HUES48 (cell line): ENCODE data around the gene KCNB1.

Source experiments
- H3K27ac ChIP-seq: one replicate; pipeline ENCODE4 v1.7.0; 2013; ENCODE audit warnings: low read depth, low read length, inconsistent platforms
- H3K27me3 ChIP-seq: 2 replicates; pipeline ENCODE4 v1.6.1; 2013; ENCODE audit warnings: mild to moderate bottlenecking, low read length; ENCODE audit not compliant: control insufficient read depth, insufficient read depth
- H3K36me3 ChIP-seq: 2 replicates; pipeline ENCODE4 v1.6.1; 2013; ENCODE audit warnings: low read length; ENCODE audit not compliant: control insufficient read depth, insufficient read depth
- H3K4me1 ChIP-seq: 2 replicates; pipeline ENCODE4 v1.6.1; 2013; ENCODE audit warnings: mild to moderate bottlenecking, low read length; ENCODE audit not compliant: control insufficient read depth, insufficient read depth
- H3K4me3 ChIP-seq: 2 replicates; pipeline ENCODE4 v1.5.1; 2013; ENCODE audit warnings: mild to moderate bottlenecking, low read depth, low read length
- H3K9ac ChIP-seq: 2 replicates; pipeline ENCODE4 v1.6.1; 2013; ENCODE audit warnings: mild to moderate bottlenecking, low read depth, low read length, moderate library complexity
- H3K9me3 ChIP-seq: 2 replicates; pipeline ENCODE4 v1.6.1; 2013; ENCODE audit warnings: low read length; ENCODE audit not compliant: control insufficient read depth, insufficient read depth

The KCNB1 gene

DNA sequence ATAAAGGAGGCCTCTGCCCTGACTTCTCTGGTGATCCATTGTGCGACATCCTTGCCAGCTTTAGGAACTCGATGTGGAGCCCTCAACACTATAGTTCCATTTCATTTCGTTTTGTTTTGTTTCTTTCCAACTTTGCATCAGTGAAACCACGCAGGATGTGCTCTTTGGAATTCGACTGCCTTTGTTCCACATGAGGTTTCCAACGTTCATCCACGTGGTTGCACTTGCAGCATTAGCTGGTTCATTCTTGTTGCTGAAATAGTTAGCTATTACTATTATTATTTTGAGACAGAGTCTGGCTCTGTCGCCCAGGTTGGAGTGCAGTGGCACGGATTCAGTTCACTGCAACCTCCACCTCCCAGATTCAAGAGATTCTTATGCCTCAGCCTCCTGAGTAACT lies 143.3 kb downstream of the KCNB1 start:
- no peaks in the 10 kb centered on the region for H3K27me3 ChIP-seq
- no peaks in the 10 kb centered on the region for H3K9me3 ChIP-seq
- no peak overlapping the region for H3K27ac ChIP-seq
- no peaks in the 10 kb centered on the region for H3K36me3 ChIP-seq
- no peak overlapping the region for H3K4me3 ChIP-seq
- H3K9ac ChIP-seq = no peak overlapping the region
- no peaks in the 10 kb centered on the region for H3K4me1 ChIP-seq

DNA sequence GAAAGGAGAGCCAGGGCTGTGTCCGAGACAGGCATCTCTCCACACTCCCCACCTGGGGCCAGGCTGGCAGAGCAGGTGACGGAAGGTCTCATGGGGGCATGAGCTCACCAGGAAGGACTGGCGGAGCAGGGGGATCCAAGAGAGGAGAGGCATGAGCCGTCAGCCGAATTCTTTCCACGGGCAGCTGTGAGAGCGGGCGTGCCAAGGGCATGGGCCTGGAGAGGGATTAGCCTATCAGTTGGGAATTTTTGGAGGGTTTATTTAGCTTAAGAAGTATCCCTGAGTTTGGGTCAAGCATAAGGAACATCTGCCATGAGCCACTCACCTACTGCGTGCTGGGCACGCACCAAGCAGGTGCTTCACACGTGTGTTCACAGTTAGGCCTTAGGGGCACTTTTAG lies 144.4 kb downstream of the KCNB1 start:
- H3K4me1 ChIP-seq = no peaks in the 10 kb centered on the region
- no peak overlapping the region for H3K9ac ChIP-seq
- no peak overlapping the region for H3K27ac ChIP-seq
- no peaks in the 10 kb centered on the region for H3K36me3 ChIP-seq
- H3K9me3 ChIP-seq = no peaks in the 10 kb centered on the region
- H3K27me3 ChIP-seq = no peaks in the 10 kb centered on the region
- H3K4me3 ChIP-seq = no peak overlapping the region

GRCh38 chr20:49337357-49337756 lies 145.1 kb downstream of the KCNB1 start:
- Histone ChIP-seq H3K4me1 (no peaks in the 10 kb centered on the region), H3K4me3 (no peak overlapping the region), H3K9ac (no peak overlapping the region), H3K27ac (no peak overlapping the region), H3K27me3 (no peaks in the 10 kb centered on the region), H3K36me3 (no peaks in the 10 kb centered on the region), H3K9me3 (no peaks in the 10 kb centered on the region)

DNA sequence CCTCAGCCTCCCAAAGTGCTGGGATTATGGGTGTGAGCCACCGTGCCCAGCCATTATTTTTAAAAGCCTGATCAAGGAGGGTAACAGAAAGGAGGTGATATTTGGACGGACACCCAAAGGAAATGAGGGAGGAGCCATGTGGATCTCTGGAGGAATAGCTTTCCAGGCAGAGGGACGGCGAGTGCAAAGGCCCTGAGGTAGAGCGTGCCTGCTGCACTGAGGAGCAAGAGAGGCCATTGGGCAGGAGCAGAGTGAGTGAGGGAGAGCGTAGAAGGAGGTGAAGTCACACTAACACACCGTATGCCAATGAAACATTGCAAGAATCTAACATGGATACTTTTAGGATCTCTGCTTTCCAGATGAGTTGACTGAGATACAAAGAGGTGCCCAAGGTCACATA lies 145.7 kb downstream of the KCNB1 start:
- Histone ChIP-seq H3K27me3 (no peaks in the 10 kb centered on the region), H3K9me3 (no peaks in the 10 kb centered on the region), H3K36me3 (no peaks in the 10 kb centered on the region), H3K4me1 (no peaks in the 10 kb centered on the region), H3K4me3 (no peak overlapping the region), H3K27ac (no peak overlapping the region), H3K9ac (no peak overlapping the region)

GRCh38 chr20:49335476-49335875 lies 147.0 kb downstream of the KCNB1 start:
- H3K9ac ChIP-seq = no peak overlapping the region
- H3K4me1 ChIP-seq = no peaks in the 10 kb centered on the region
- H3K27ac ChIP-seq = no peak overlapping the region

DNA sequence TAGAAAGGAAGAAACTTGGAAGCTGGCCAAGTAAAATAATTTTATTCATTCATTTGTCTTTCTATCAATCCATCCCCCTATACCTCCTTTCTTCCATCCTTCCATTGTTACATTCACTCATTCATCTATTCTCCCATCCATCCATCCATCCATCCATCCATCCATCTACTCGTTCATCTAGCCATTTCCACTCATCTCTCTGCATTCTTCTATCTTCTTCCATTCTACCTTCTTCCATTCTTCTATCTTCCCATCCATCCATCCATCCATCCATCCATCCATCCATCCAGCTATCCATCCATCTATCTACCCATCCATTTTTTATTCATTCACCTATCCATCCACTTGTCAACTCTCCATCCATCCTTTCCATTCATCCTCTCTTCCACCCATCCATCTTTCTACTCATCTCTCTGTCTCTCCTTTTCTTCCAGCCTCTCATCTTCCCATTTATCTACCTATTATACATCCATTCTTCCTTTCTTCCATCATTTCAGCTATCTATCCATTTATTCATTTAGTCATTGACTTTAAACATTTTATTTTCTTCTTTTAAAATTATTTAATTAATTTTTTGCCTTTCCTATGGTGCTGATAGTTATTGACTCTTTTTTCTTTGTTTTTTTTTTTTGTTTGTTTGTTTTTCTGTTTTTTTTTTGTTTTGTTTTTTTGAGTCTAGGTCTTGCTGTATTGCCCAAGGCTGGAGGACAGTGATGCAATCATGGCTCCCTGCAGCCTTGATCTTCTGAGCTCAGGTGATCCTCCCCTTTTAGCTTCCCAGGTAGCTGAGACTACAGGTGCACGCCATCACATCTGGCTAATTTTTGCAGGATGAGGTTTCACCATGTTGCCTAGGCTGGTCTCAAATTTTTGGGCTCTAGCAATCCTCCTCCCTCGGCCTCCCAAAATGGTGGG lies 151.5 kb downstream of the KCNB1 start:
- Histone ChIP-seq H3K9me3 (no peaks in the 10 kb centered on the region), H3K4me3 (no peak overlapping the region), H3K9ac (no peak overlapping the region), H3K27ac (no peak overlapping the region), H3K27me3 (no peaks in the 10 kb centered on the region), H3K36me3 (no peaks in the 10 kb centered on the region), H3K4me1 (peaks cover 1% of the 10 kb centered on the region; the same call in 1 of the 2 replicates)

More at GRCh38 chr20:49335476-49335875, 147.0 kb downstream of the KCNB1 start:
- Histone ChIP-seq H3K36me3 (no peaks in the 10 kb centered on the region), H3K4me3 (no peak overlapping the region), H3K27me3 (no peaks in the 10 kb centered on the region), H3K9me3 (no peaks in the 10 kb centered on the region)

GRCh38 chr20:49328790-49329189 lies 153.7 kb downstream of the KCNB1 start:
- no peaks in the 10 kb centered on the region for H3K27me3 ChIP-seq

DNA sequence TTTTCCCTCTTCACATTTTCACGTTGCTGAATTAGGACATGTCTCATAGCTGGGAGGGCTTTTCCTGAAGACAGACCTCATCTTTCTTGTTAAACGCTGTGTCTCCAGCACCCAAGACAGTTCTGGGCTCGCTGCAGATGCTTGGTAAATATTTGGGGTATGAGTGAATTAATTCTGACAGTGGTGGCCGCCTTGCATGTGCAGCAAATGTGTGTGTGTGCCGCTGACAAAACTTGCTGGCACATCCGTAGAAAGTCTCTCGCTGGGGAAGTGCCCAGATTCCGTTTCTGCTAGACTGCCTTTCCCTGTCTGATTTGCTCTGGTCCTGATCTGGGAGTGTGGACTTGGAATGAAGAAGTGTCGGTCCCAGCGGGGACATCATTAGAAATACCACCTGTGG lies 156.4 kb downstream of the KCNB1 start:
- Histone ChIP-seq H3K27ac (no peak overlapping the region), H3K36me3 (no peaks in the 10 kb centered on the region), H3K4me1 (peaks cover 12% of the 10 kb centered on the region; the same call in 1 of the 2 replicates), H3K27me3 (no peaks in the 10 kb centered on the region), H3K9me3 (no peaks in the 10 kb centered on the region), H3K9ac (no peak overlapping the region), H3K4me3 (no peak overlapping the region)

More at GRCh38 chr20:49328790-49329189, 153.7 kb downstream of the KCNB1 start:
- Histone ChIP-seq H3K9me3 (no peaks in the 10 kb centered on the region), H3K27ac (no peak overlapping the region), H3K4me1 (peaks cover 9% of the 10 kb centered on the region; the same call in 1 of the 2 replicates), H3K9ac (no peak overlapping the region), H3K4me3 (no peak overlapping the region), H3K36me3 (no peaks in the 10 kb centered on the region)

DNA sequence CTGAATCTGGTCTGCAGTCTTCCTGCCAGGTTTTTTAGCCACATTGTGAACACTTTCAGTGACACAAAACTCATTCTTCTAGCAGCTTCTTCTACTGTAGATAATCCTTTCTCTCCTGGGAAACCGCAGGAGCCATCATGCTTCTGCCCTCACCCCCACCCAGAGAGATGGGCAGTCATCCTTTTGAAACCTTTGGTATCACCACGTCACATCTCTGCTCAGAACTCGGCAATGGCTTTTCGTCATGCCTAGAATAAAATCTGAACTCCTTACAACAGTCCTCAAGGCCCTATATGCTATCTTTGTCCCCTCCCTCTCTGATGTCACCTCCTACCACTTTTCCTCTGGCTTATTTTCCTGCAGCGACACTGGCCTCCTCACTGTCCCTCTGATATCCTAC lies 158.2 kb downstream of the KCNB1 start:
- Histone ChIP-seq H3K9ac (no peak overlapping the region), H3K4me1 (peaks cover 17% of the 10 kb centered on the region; the same call in 1 of the 2 replicates), H3K27me3 (peaks cover 8% of the 10 kb centered on the region), H3K27ac (peak overlapping the region; percentile 26), H3K36me3 (no peaks in the 10 kb centered on the region), H3K9me3 (no peaks in the 10 kb centered on the region), H3K4me3 (no peak overlapping the region)

DNA sequence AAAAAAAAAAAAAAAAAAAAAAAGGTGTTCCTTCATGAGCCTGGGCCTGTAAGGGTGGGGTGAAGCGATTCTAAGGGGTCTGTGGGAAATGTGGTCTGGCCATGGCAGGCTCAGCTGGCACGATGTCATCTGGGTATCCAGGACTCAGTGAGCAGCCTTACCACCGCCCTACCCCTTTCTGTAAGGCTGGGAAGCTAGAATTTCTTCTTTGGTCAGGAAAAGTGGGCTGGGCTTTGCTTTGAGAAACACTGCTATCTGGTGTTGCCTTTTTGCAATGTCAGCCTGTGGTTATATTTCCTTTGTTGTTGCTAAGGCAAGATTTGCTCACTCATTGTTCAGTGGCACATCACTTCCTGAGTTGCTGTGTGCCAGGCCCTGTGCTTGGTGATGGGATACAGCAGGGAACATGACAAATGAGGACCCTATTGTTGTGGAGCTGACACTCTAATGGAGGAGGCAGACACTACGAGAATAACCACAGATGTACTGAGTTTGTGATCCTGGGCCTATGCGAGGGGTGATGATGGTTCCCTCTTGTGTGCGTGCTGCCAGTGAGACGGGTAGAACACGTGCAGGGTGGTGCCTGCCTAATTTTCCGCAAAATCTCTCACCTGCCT lies 158.7 kb downstream of the KCNB1 start:
- Histone ChIP-seq H3K9ac (no peak overlapping the region), H3K27me3 (peaks cover 14% of the 10 kb centered on the region)

DNA sequence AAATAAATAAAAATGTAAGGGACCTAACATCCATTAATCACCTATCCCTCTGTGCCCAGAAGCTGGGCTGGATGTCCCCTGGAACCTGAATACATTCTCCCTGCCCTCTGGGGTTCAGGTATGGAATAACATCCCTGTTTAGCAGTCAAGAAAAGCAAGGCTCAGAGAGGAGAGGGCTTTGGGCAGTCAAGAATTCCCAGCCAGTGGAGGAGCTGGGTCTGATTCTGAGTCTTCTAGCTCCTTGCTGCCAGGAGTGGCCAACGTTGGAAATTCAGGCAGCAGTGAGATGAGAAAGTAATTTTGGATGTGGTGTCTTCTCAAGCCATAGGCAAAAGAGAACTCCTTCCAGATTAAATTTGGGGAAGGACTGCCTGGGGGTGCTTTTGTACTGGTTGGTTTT lies 162.0 kb downstream of the KCNB1 start:
- H3K27ac ChIP-seq = no peak overlapping the region
- H3K9ac ChIP-seq = no peak overlapping the region
- H3K27me3 ChIP-seq = peaks cover 47% of the 10 kb centered on the region

More for the DNA sequence above, 158.7 kb downstream of the KCNB1 start:
- Histone ChIP-seq H3K9me3 (no peaks in the 10 kb centered on the region), H3K4me1 (peaks cover 17% of the 10 kb centered on the region; the same call in 1 of the 2 replicates), H3K4me3 (no peak overlapping the region), H3K36me3 (no peaks in the 10 kb centered on the region), H3K27ac (peak overlapping the region; percentile 26)

More for the DNA sequence above, 162.0 kb downstream of the KCNB1 start:
- Histone ChIP-seq H3K9me3 (no peaks in the 10 kb centered on the region), H3K36me3 (no peaks in the 10 kb centered on the region), H3K4me3 (no peak overlapping the region), H3K4me1 (peaks cover 12% of the 10 kb centered on the region; the same call in 1 of the 2 replicates)
